Retinal pigment epithelial cell (primary cell): Measurements from ENCODE around the gene HBE1.

ENCODE experiments used
- DNase-seq: peaks from one replicate; pipeline ENCODE4 v3.0.0-alpha.2; 2010; ENCODE audit warnings: low read depth
- H3K4me3 ChIP-seq: 2 replicates; pipeline ENCODE4 v1.5.1; 2011; ENCODE audit warnings: mild to moderate bottlenecking, low read length, control low read depth, moderate library complexity
- CTCF ChIP-seq: conservative IDR thresholded peaks from 2 replicates; pipeline ENCODE4 v1.5.1; 2011; ENCODE audit warnings: low read depth, low read length, control low read depth, inconsistent platforms

HBE1 gene

GRCh38 chr11:5240458-5240857, 29.3 kb downstream of the HBE1 start:
- DNase-seq: no peak
- no peak for TF ChIP-seq CTCF
- H3K4me3 ChIP-seq: no peak overlapping the region

GRCh38 chr11:5240056-5240455, 29.7 kb downstream of the HBE1 start:
- DNase-seq: no peak
- H3K4me3 ChIP-seq: no peak overlapping the region
- TF ChIP-seq CTCF: no peak

- no peak for DNase-seq
- no peak for TF ChIP-seq CTCF
- H3K4me3 ChIP-seq: no peak overlapping the region
These were observed 30.7 kb downstream of the HBE1 start for GRCh38 chr11:5239046-5239445.

GRCh38 chr11:5238486-5238885, 31.3 kb downstream of the HBE1 start:
- no peak for DNase-seq
- TF ChIP-seq CTCF: no peak
- no peak overlapping the region for H3K4me3 ChIP-seq

- no peak for DNase-seq
- no peak overlapping the region for H3K4me3 ChIP-seq
- TF ChIP-seq CTCF: no peak
These were observed 32.3 kb downstream of the HBE1 start for GRCh38 chr11:5237420-5237819.

- DNase-seq: no peak
- no peak for TF ChIP-seq CTCF
- no peak overlapping the region for H3K4me3 ChIP-seq
These were observed 34.2 kb downstream of the HBE1 start for GRCh38 chr11:5235364-5236095.

GRCh38 chr11:5234381-5234834, 35.3 kb downstream of the HBE1 start, which contains the start of gene HBD:
Gene HBD, minus strand, starts transcription at chr11:5234483. Its CDS starts 50 bp downstream, at chr11:5234433.
- no peak for DNase-seq
- H3K4me3 ChIP-seq: no peak within 1 kb of the TSS
- TF ChIP-seq CTCF: no peak
